Fibroblast of villous mesenchyme (primary cell): ENCODE results near the gene LAMTOR2. TPM values are rescaled to one million over a fixed set of nuclear protein-coding genes. Genes with fewer than 3 reads are reported as not detected.

Source experiments
- DNase-seq: peaks from one replicate; pipeline ENCODE4 v3.0.0-alpha.2; 2010; ENCODE audit warnings: low read depth
- H3K4me3 ChIP-seq: 2 replicates; pipeline ENCODE4 v1.5.1; 2011; ENCODE audit warnings: low read depth, mild to moderate bottlenecking, low read length
- CTCF ChIP-seq: IDR thresholded peaks from 2 replicates; pipeline ENCODE4 v1.5.1; 2012; ENCODE audit warnings: low read depth, mild to moderate bottlenecking, low read length; ENCODE audit not compliant: insufficient read depth
- total RNA-seq: library from RNA; depleted of rRNA; stranded (reverse); fragments of >200 nt; gene quantifications from 2 replicates; pipeline ENCODE4 v1.2.3, GENCODE V29; 2012

Gene LAMTOR2
- total RNA-seq, 1 donor, result 40.6 TPM

DNA sequence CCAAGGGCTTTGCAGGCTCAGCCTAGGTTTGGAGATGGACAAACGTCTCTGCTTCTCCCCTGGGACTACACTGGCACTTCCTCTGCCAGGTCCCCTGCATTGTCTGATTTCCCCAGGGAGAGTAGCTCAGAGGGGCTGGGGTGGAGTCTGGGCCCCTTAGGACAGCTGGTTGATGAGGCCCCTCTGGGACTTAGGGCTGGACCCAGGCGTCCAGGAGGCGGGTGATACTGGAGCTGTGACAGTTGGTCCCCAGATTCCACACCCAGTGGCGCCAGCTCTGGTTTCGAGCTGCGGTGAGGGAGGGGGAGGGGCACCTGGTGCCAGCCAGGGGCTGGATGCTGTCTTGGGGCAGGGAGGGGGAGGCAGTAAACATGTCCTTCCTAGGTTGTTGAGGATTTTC lies 35.1 kb downstream of the LAMTOR2 start:
- DNase-seq, result no peak
- TF ChIP-seq CTCF, result no peak
- H3K4me3 ChIP-seq, result no peak overlapping the region

GRCh38 chr1:156090138-156090839 lies 35.7 kb downstream of the LAMTOR2 start:
- TF ChIP-seq CTCF, result no peak
- DNase-seq, result no peak

DNA sequence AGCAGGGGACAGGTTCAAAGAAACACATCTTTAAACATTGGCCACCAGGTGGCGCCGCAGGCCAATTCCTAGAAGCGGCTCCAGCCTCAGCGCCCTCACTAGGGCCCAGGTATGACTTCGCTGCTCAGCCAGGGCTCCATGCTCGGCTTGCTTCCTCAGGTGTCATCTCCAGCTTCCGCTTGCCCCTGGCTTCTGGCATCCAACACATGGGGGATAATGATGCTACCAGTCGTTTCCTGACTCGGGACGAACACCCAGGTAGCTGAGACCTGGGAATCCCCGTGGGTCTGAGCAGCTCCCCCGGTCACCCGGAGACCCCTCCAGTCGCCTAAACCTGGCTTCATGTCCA lies 36.2 kb downstream of the LAMTOR2 start:
- no peak overlapping the region for H3K4me3 ChIP-seq
- TF ChIP-seq CTCF, result peak; percentile 71
- DNase-seq, result peak; percentile 81

More at GRCh38 chr1:156090138-156090839, 35.7 kb downstream of the LAMTOR2 start:
- H3K4me3 ChIP-seq, result no peak overlapping the region

GRCh38 chr1:156091610-156092009 lies 37.0 kb downstream of the LAMTOR2 start:
- TF ChIP-seq CTCF, result no peak
- no peak overlapping the region for H3K4me3 ChIP-seq
- DNase-seq, result no peak

GRCh38 chr1:156095906-156096508 lies 41.4 kb downstream of the LAMTOR2 start:
- no peak overlapping the region for H3K4me3 ChIP-seq
- DNase-seq, result no peak
- TF ChIP-seq CTCF, result no peak

DNA sequence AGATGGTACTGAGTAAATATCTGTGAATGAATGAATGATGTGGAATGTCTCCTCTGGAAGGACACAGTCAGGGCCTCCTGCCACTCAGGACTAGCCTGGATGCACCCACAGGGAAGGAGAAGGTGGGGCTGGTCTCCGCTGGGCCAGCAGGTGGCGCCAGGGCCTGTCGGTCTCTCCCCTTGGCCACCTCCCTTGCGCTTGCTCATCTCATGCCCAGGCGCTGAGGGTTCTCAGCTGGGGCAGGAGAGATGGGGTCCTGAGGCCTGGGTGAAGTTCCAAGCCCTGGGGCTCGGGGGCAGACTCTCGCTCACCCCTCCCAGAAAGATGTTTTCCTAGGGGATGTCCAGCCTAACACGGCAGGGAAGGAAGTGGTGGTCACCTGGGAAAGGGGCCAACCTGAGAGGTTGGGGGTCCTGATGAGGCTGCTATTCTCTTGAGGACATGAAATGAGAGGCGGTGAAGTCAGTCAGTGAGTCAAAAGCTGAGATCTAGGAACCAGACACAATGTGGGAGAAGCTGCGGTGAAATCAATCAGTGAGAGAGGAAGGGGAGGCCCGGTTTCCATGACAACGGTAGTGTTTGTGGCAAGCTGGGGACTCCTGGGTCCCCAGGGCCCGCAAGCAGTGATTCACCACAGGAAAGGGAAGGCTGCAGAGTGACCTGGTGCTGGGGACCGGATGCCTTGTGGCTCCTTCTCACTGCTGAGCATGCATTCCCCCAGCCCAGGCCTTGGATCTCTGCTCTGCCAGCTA lies 42.2 kb downstream of the LAMTOR2 start:
- peak; percentile 97 for TF ChIP-seq CTCF

More for the DNA sequence above, 42.2 kb downstream of the LAMTOR2 start:
- peak; percentile 82 for DNase-seq
- no peak overlapping the region for H3K4me3 ChIP-seq
